ENCODE results near the gene PATJ.
"Not testable (repeated sequence)": the region's sequence is repeated elsewhere in the genome, so short reads cannot be mapped to it uniquely, and the experiment has no call there.

DNA sequence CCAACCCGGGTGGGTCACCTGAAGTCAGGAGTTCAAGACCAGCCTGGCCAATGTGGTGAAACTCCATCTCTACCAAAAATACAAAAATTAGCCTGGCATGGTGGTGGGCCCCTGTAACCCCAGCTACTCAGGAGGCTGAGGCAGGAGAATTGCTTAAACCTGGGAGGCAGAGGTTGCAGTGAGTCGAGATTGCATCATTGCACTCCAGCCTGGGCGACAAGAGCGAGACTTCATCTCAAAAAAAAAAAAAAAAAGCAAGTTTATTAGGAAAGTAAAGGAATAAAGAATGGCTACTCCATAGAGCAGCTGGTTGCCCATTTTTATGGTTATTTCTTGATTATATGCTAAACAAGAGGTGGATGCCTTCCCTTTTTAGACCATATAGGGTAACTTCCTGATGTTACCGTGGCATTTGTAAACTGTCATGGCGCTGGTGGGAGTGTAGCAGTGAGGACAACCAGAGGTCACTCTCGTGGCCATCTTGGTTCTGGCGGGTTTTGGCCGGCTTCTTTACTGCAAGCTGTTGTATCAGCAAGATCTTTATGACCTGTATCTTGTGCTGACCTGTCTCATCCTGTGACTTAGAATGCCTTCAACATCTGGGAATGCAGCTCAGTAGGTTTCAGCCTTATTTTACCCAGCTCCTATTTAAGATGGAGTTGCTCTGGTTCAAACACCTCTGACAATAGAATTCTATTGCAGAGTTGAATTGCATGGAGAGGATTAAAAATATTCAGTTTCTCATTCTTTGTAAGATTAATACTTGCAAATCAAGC lies 224.4 kb downstream of the PATJ start:
- TF ChIP-seq, protein P1, sequence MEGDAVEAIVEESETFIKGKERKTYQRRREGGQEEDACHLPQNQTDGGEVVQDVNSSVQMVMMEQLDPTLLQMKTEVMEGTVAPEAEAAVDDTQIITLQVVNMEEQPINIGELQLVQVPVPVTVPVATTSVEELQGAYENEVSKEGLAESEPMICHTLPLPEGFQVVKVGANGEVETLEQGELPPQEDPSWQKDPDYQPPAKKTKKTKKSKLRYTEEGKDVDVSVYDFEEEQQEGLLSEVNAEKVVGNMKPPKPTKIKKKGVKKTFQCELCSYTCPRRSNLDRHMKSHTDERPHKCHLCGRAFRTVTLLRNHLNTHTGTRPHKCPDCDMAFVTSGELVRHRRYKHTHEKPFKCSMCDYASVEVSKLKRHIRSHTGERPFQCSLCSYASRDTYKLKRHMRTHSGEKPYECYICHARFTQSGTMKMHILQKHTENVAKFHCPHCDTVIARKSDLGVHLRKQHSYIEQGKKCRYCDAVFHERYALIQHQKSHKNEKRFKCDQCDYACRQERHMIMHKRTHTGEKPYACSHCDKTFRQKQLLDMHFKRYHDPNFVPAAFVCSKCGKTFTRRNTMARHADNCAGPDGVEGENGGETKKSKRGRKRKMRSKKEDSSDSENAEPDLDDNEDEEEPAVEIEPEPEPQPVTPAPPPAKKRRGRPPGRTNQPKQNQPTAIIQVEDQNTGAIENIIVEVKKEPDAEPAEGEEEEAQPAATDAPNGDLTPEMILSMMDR (IDR thresholded peaks at IDR 0.05) = not testable (repeated sequence)
- TF ChIP-seq POLR2A, POLR2AphosphoS5 (IDR thresholded peaks at IDR 0.05): not testable (repeated sequence)
